Activated CD4-positive, alpha-beta T cell treated with anti-CD3 and anti-CD28 coated beads for 36 hours (primary cell): ENCODE results near the gene WNT6. TPM values are rescaled to one million over a fixed set of nuclear protein-coding genes. Genes with fewer than 3 reads are reported as not detected.

Experiments used
- ATAC-seq: fragments of 200-7000 bp; cut with Tn5 transposase; one replicate; pipeline ENCODE4 v1.10.0; 2021; ENCODE audit warnings: mild to moderate bottlenecking, moderate library complexity
- CTCF ChIA-PET: fragments of 350-600 bp; sonication (Branson Sonifier 250); formaldehyde crosslinking; loops from one replicate; lab custom pipeline; 2021; ENCODE audit warnings: antibody characterized with exemption; lab: Charles Lee
- POLR2A ChIA-PET: fragments of 350-600 bp; sonication (Branson Sonifier 250); formaldehyde crosslinking; loops from one replicate; lab custom pipeline; 2021; ENCODE audit warnings: antibody characterized with exemption, inconsistent platforms; lab: Charles Lee
- DNase-seq: peaks from one replicate; pipeline ENCODE4 v3.0.0-alpha.2; 2020
- H3K27ac Mint-ChIP-seq: one replicate; pipeline ENCODE4 v1.8.0; 2021; ENCODE audit warnings: mixed read lengths
- H3K27me3 Mint-ChIP-seq: one replicate; pipeline ENCODE4 v1.8.0; 2021; ENCODE audit warnings: mixed read lengths
- H3K36me3 Mint-ChIP-seq: one replicate; pipeline ENCODE4 v1.8.0; 2021; ENCODE audit warnings: low read depth, mixed read lengths
- H3K4me1 Mint-ChIP-seq: one replicate; pipeline ENCODE4 v1.8.0; 2021; ENCODE audit warnings: mixed read lengths
- H3K4me3 Mint-ChIP-seq: one replicate; pipeline ENCODE4 v1.8.0; 2021; ENCODE audit warnings: mild to moderate bottlenecking, moderate library complexity, mixed read lengths
- H3K9me3 Mint-ChIP-seq: one replicate; pipeline ENCODE4 v1.8.0; 2021; ENCODE audit warnings: low read depth, mixed read lengths
- intact Hi-C, 2 experiments: fragments of 100-400 bp; cut with DNase I in 1 of 2; cut with micrococcal nuclease in 1 of 2; formaldehyde crosslinking; loops; one replicate each; pipeline versions ENCODE4 v1.14.2 to v1.15.1; 2022 to 2024; cut with DNase I, micrococcal nuclease
- total RNA-seq, 2 experiments: library from RNA; stranded (reverse); gene quantifications; one replicate each; pipeline ENCODE4 v1.2.3, GENCODE V29; 2021

Gene WNT6
- total RNA-seq, 2 experiments from 2014 or later = 0.30 TPM; not detected in 1

- ChIA-PET POLR2A (no interaction called here), CTCF (interaction anchor here (0.6 to 4.0 kb wide), 8 partner anchors 17 to 546 kb away, joined by 3 to 29 read pairs (median 4); no protein-coding TSS in a partner anchor)
- Mint-ChIP-seq H3K4me3 (no peak overlapping the region), H3K27ac (no peak overlapping the region), H3K27me3 (peaks cover 76% of the 10 kb centered on the region), H3K9me3 (no peaks in the 10 kb centered on the region), H3K36me3 (no peaks in the 10 kb centered on the region), H3K4me1 (peaks cover 15% of the 10 kb centered on the region)
- no peak for DNase-seq
- intact Hi-C loops = no loop called here
- no peak for ATAC-seq
Measured at GRCh38 chr2:218858671-218859555, 692 bp upstream of the WNT6 start.

DNA sequence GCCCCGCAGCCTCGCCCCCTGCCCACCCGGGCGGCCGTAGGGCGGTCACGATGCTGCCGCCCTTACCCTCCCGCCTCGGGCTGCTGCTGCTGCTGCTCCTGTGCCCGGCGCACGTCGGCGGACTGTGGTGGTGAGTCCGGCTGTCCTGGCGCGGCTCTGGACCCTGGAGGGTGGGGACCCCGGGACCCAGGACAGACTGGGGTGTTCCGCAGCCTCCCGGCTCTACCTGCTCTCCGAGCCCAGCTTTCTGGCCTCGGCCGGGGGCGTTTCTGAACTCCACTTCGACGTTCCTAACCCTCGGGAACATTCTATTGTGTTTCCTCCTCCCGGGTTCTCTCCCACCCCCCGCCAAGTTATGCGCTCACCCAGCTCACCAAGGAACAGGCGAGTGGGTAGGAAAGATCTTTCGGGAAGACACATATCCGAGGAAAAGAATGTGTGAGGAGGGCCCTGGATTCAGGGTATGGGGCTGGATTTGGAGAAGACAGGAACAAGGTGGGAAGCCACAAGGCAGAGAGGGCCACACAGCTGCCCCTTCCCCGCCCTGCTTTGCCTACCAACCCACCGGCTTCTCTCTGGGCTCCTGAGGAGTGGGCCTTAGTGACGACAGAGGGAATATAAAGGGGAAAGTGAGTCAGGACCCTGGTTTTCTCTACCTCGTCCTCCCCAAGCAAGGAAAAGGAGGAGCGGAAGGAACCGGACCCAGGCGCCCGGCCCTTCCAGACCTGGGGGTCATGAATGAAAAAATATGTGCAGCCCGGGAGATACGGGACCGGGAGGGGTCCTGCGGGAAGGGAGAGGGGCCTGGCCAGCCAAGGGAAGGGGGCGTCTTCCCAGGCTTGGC, 605 bp downstream of the WNT6 start:
- H3K27ac Mint-ChIP-seq = no peak overlapping the region
- no peaks in the 10 kb centered on the region for H3K9me3 Mint-ChIP-seq
- no peak for ATAC-seq
- CTCF ChIA-PET = interaction anchor here (0.6 to 4.0 kb wide), 11 partner anchors 9 to 180 kb away, joined by 3 to 29 read pairs (median 3); no protein-coding TSS in a partner anchor
- intact Hi-C loops = no loop called here
- H3K27me3 Mint-ChIP-seq = peaks cover 65% of the 10 kb centered on the region
- H3K4me3 Mint-ChIP-seq = peak overlapping the region; percentile 28
- no peaks in the 10 kb centered on the region for H3K36me3 Mint-ChIP-seq
- no peak for DNase-seq
- H3K4me1 Mint-ChIP-seq = peaks cover 15% of the 10 kb centered on the region
- POLR2A ChIA-PET = no interaction called here

GRCh38 chr2:218860950-218861381, 1.4 kb downstream of the WNT6 start:
- DNase-seq (no peak), ATAC-seq (no peak)
- Mint-ChIP-seq H3K27ac (no peak overlapping the region), H3K36me3 (no peaks in the 10 kb centered on the region), H3K27me3 (peaks cover 60% of the 10 kb centered on the region), H3K4me3 (no peak overlapping the region), H3K9me3 (no peaks in the 10 kb centered on the region), H3K4me1 (peaks cover 15% of the 10 kb centered on the region)
- ChIA-PET CTCF (interaction anchor here (0.6 to 4.0 kb wide), 8 partner anchors 9 to 119 kb away, joined by 3 to 29 read pairs (median 4); no protein-coding TSS in a partner anchor), POLR2A (no interaction called here)
- intact Hi-C loops = no loop called here

DNA sequence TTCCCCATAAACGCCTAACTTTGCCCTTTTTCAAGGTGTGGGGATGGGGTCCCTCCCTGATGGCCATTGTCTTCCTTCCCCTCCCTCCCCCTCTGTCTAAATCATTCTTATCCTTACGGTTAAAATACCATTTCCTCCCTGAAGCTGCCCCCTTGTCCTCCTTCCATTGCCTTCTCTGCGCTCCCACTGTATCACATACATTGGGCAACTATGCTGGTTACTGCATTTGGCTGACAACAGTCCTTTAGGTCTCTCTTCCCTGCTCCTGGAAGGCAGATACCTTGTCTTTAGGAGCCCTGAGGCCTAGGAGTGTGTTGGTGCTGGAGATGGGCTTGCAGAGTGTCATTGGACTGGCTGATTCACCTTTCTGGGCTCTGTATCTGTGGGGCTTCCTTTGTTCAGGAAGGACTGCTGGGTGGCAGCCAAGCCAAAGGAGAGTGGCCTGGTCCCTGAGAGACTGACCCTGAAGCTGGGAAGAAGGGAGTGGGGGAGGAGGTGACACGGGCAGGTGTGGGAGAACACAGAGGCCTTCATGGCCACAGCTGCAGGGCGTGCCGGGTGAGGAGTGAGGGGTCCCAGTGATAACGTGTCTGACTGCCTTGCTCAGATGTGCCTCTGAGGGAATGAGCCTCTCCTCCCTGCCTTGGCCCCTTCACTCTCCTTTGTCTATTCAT, 2.2 kb downstream of the WNT6 start:
- POLR2A ChIA-PET = no interaction called here
- intact Hi-C loops = no loop called here
- Mint-ChIP-seq H3K9me3 (no peaks in the 10 kb centered on the region), H3K4me3 (no peak overlapping the region), H3K36me3 (no peaks in the 10 kb centered on the region), H3K27ac (no peak overlapping the region), H3K4me1 (peaks cover 15% of the 10 kb centered on the region), H3K27me3 (peaks cover 52% of the 10 kb centered on the region)
- no peak for DNase-seq
- no peak for ATAC-seq
- CTCF ChIA-PET = interaction anchor here (0.6 to 4.0 kb wide), 5 partner anchors 10 to 37 kb away, joined by 3 to 29 read pairs (median 5); no protein-coding TSS in a partner anchor

- ChIA-PET CTCF (interaction anchor here (0.6 to 1.2 kb wide), 4 partner anchors 10 to 140 kb away, joined by 3 to 5 read pairs (median 3); no protein-coding TSS in a partner anchor), POLR2A (no interaction called here)
- no peak overlapping the region for H3K27ac Mint-ChIP-seq
- intact Hi-C loops = no loop called here
- peaks cover 45% of the 10 kb centered on the region for H3K27me3 Mint-ChIP-seq
- no peaks in the 10 kb centered on the region for H3K36me3 Mint-ChIP-seq
- no peak for ATAC-seq
- peaks cover 15% of the 10 kb centered on the region for H3K4me1 Mint-ChIP-seq
- H3K4me3 Mint-ChIP-seq = no peak overlapping the region
- no peaks in the 10 kb centered on the region for H3K9me3 Mint-ChIP-seq
- DNase-seq = no peak
Measured at GRCh38 chr2:218863021-218863520, 3.5 kb downstream of the WNT6 start.

DNA sequence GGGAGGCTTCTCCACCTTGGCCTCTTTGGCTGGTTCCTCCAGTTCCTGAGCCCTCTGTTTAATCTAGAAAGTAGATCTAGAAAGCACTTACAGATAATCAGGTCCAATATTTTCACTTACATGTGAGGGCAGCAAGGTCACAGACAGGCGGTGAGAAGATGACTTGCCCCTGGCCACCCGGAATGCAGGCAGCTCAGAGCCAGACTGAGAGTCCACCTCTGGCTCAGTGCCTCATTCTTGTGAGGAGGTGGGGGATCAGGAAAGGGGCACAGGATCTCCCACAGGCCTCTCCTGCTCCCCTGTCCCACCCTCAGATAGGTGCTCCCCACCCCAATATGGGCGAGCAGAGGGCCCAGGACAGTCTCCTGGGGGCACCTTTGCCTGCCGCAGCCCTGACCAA, 5.8 kb downstream of the WNT6 start:
- no peak for DNase-seq
- intact Hi-C loops = no loop called here
- Mint-ChIP-seq H3K27me3 (peaks cover 42% of the 10 kb centered on the region), H3K9me3 (no peaks in the 10 kb centered on the region), H3K36me3 (no peaks in the 10 kb centered on the region), H3K4me1 (peaks cover 8% of the 10 kb centered on the region), H3K27ac (no peak overlapping the region), H3K4me3 (no peak overlapping the region)
- POLR2A ChIA-PET = no interaction called here
- CTCF ChIA-PET = no interaction called here
- ATAC-seq = no peak

DNA sequence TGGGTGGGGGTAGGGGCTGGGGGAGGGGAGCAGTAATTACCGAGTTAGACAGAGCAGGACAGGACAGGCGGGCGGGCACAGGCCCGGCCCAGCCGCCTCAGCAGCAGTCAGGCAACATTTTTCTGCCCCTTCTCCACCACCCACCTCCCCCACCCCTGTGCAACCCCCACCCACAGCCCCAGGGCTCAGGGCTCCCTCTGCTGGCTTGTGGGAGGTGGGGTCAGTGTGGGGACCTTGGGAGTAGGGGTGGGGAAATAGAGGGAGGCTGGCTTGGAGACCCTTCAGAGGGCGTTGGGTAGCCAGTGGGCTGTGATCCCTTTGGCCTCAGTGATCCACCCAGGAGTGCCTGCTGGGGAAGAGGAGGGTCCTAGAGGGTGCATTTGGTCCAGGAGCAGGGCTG, 6.4 kb downstream of the WNT6 start:
- CTCF ChIA-PET = interaction anchor here (1.0 kb wide), 2 partner anchors 9 to 34 kb away, joined by 4 read pairs; no protein-coding TSS in a partner anchor
- intact Hi-C loops = no loop called here
- no peaks in the 10 kb centered on the region for H3K36me3 Mint-ChIP-seq
- H3K27ac Mint-ChIP-seq = no peak overlapping the region
- POLR2A ChIA-PET = no interaction called here
- H3K4me3 Mint-ChIP-seq = no peak overlapping the region
- ATAC-seq (no peak), DNase-seq (no peak)
- H3K27me3 Mint-ChIP-seq = peaks cover 41% of the 10 kb centered on the region
- peaks cover 4% of the 10 kb centered on the region for H3K4me1 Mint-ChIP-seq
- H3K9me3 Mint-ChIP-seq = no peaks in the 10 kb centered on the region

DNA sequence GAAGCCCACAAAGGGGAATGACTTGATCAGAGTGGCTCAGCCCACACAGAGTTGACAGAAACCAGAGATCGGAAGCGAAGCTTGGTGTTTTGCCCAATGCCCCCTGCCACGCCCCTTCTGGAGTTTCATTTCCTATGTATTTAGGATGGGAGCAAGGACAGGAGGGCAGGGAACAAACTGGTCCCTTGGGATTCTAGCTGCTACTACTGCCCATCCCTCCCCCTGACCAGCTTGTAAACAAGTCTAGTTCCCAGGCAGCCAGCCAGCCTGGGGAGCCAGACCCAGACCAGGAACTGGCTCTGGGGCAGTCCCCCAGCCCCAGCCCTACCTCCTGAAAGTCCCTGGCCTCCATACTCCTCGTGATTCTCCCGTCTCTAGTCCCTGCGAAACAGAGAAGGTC, 8.3 kb downstream of the WNT6 start:
- H3K4me3 Mint-ChIP-seq = no peak overlapping the region
- no peaks in the 10 kb centered on the region for H3K36me3 Mint-ChIP-seq
- intact Hi-C loops = no loop called here
- no peak overlapping the region for H3K27ac Mint-ChIP-seq
- peaks cover 13% of the 10 kb centered on the region for H3K4me1 Mint-ChIP-seq
- H3K9me3 Mint-ChIP-seq = no peaks in the 10 kb centered on the region
- ChIA-PET CTCF (interaction anchor here (1.1 to 18.2 kb wide), 3 partner anchors 9 to 27 kb away, joined by 3 to 620 read pairs (median 6); no protein-coding TSS in a partner anchor), POLR2A (interaction anchor here (0.7 kb wide), 1 partner anchor 12 kb away, joined by 3 read pairs; no protein-coding TSS in a partner anchor)
- ATAC-seq = no peak
- H3K27me3 Mint-ChIP-seq = peaks cover 42% of the 10 kb centered on the region
- no peak for DNase-seq

- no peak overlapping the region for H3K4me3 Mint-ChIP-seq
- ATAC-seq (no peak), DNase-seq (no peak)
- intact Hi-C loops = no loop called here
- no peaks in the 10 kb centered on the region for H3K9me3 Mint-ChIP-seq
- peaks cover 17% of the 10 kb centered on the region for H3K4me1 Mint-ChIP-seq
- H3K27me3 Mint-ChIP-seq = peaks cover 38% of the 10 kb centered on the region
- ChIA-PET POLR2A (interaction anchor here (0.7 kb wide), 1 partner anchor 285 kb away, joined by 3 read pairs; no protein-coding TSS in a partner anchor), CTCF (interaction anchor here (0.6 to 18.2 kb wide), 8 partner anchors 8 to 485 kb away, joined by 3 to 620 read pairs (median 3); no protein-coding TSS in a partner anchor)
- no peaks in the 10 kb centered on the region for H3K36me3 Mint-ChIP-seq
- no peak overlapping the region for H3K27ac Mint-ChIP-seq
Measured at GRCh38 chr2:218869064-218869463, 9.5 kb downstream of the WNT6 start.

GRCh38 chr2:218870984-218871344, 11.4 kb downstream of the WNT6 start:
- ChIA-PET POLR2A (no interaction called here), CTCF (interaction anchor here (0.6 to 18.2 kb wide), 5 partner anchors 8 to 210 kb away, joined by 3 to 620 read pairs (median 3); partner anchors contain the start of gene TTLL4)
- H3K4me3 Mint-ChIP-seq = peak overlapping the region; percentile 44
- peaks cover 17% of the 10 kb centered on the region for H3K4me1 Mint-ChIP-seq
- H3K27me3 Mint-ChIP-seq = peaks cover 53% of the 10 kb centered on the region
- H3K27ac Mint-ChIP-seq = no peak overlapping the region
- H3K36me3 Mint-ChIP-seq = no peaks in the 10 kb centered on the region
- H3K9me3 Mint-ChIP-seq = no peaks in the 10 kb centered on the region
- ATAC-seq (no peak), DNase-seq (no peak)
- intact Hi-C loops = loop anchor here (5.0 kb wide), 3 partner anchors 86 to 126 kb away; partner anchors contain the start of gene CDK5R2 (in 1 of the 2)
